Adrenal gland (tissue), 12 donors: Measurements from ENCODE around the gene ALKBH4. TPM values are rescaled to one million over a fixed set of nuclear protein-coding genes. Genes with fewer than 3 reads are reported as not detected.
"Not testable (repeated sequence)": the region's sequence is repeated elsewhere in the genome, so short reads cannot be mapped to it uniquely, and the experiment has no call there.

ENCODE experiments used
- DNase-seq, 7 donors: peaks; one replicate each; pipeline ENCODE4 v3.0.0-alpha.2; 2019 to 2020
- H3K27ac ChIP-seq, 5 donors: fragments of 200-600 bp; sonication (generic) in 4 of 5; 1 replicate in 3 of 5; 2 replicates in 2 of 5; pipeline versions ENCODE4 v1.5.1 to v1.8.0; 2016 to 2020; ENCODE audit warnings: mild to moderate bottlenecking in 1 of 5
- H3K27me3 ChIP-seq: fragments of 200-600 bp; 2 replicates; pipeline ENCODE4 v1.8.0; 2021
- H3K36me3 ChIP-seq, 2 donors: fragments of 200-600 bp; replicated peaks in 1 of 2; 1 replicate in 1 of 2; 2 replicates in 1 of 2; pipeline versions ENCODE4 v1.5.1 to v1.8.0; 2018 to 2022
- H3K4me1 ChIP-seq, 2 donors: fragments of 200-600 bp; replicated peaks in 1 of 2; 1 replicate in 1 of 2; 2 replicates in 1 of 2; pipeline versions ENCODE4 v1.5.1 to v1.8.0; 2018 to 2021
- H3K4me3 ChIP-seq, 4 donors: fragments of 200-600 bp; sonication (generic) in 3 of 4; one replicate each; pipeline ENCODE4 v1.5.1; 2016 to 2018
- H3K9me3 ChIP-seq, 3 donors: fragments of 200-600 bp; sonication (generic) in 1 of 3; replicated peaks in 1 of 3; 1 replicate in 2 of 3; 2 replicates in 1 of 3; pipeline versions ENCODE4 v1.5.1 to v1.8.0; 2016 to 2021
- POLR2A ChIP-seq, 2 donors: fragments of 450-650 bp; IDR thresholded peaks; one replicate each; pipeline ENCODE4 v1.6.1; 2017; ENCODE audit warnings: antibody characterized with exemption in 2 of 2, mild to moderate bottlenecking in 2 of 2, moderate library complexity in 1 of 2
- WGBS, 4 donors: extraction: QIAGEN DNeasy Blood & Tissue Kit in 2 of 4; methylation state at CpG; one replicate each; pipeline versions ENCODE4 v1.1.5 to v1.1.7; 2013 to 2017; 5-methylcytosine and 5-hydroxymethylcytosine counted together
- intact Hi-C, 2 donors: fragments of 100-400 bp; cut with DNase I; formaldehyde crosslinking; loops; one replicate each; pipeline versions ENCODE4 v1.14.1 to v1.15.0; 2022 to 2023
- microRNA-seq, 3 donors: library from miRNA; unstranded; fragments of <30 nt; microRNA quantifications; one replicate each; pipeline ENCODE4, GENCODE V29; 2017 to 2020
- polyA plus RNA-seq, 3 donors: library from polyadenylated mRNA; stranded (reverse); fragments of 200-250 nt in 2 of 3; fragments of 350-450 nt in 1 of 3; fragmentation: Illumina TruSeq in 1 of 3; extraction: RNeasy Lipid Tissue Mini Kit (QIAGEN cat#74804) in 1 of 3; gene quantifications; one replicate each; pipeline ENCODE4 v1.2.3, GENCODE V29; 2013 to 2014
- total RNA-seq, 9 donors: library from RNA; depleted of rRNA in 4 of 9; stranded (reverse); fragments of >200 nt in 4 of 9; fragments of 120-200 nt in 1 of 9; fragmentation: NEBNext Ultra II Directional in 1 of 9; extraction: Animal tissue kit (Norgen Biotek cat#: 25700) in 1 of 9; gene quantifications; one replicate each; pipeline versions ENCODE4 v1.1.0 to v1.2.4, GENCODE V29; 2013 to 2023
- TF ChIP-seq, protein P1 (sequence below), 6 experiments: fragments of 450-650 bp in 4 of 6; fragments of 200-600 bp in 2 of 6; sonication (generic) in 1 of 6; IDR thresholded peaks; 1 replicate in 5 of 6; 2 replicates in 1 of 6; pipeline versions ENCODE4 v1.5.1 to v1.8.0; 2016 to 2021; ENCODE audit warnings: antibody characterized with exemption in 6 of 6, mild to moderate bottlenecking in 2 of 6, moderate library complexity in 1 of 6
- donor health status: healthy with polysubstance abuse.
- donor health status: Bipolar disorder and iron deficiency.
- donor health status: DM: yes; HTN: yes; CAD: no.
- donor health status: DM: no; HTN: no; CAD: no.
- donor health status: DM: no; HTN: no; CAD: no.
- donor health status: DM: yes; HTN: yes; CAD: no.

Gene ALKBH4
- total and polyA plus RNA-seq, 12 donors: 6.0 to 37.4 (median 12.5) TPM

DNA sequence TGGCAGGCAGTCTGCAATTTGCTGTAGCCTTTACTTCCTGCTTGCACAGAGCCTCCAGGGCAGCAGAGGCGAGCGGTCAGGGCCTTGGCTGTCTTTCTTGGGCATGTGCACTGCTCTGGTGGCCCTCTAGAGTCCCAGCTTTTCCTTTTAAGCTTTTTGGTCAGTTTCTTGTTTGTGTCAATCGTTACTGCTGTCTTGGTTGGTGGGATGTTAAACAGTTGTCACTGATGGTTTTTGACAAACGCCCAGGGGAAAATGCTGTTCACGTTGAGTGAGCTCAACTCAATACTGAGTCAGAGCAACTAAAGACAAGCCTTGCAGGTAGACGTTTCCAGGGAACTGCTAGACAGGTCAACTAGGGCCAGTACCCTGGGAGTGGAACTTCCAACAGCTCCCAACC, 54.5 kb downstream of the ALKBH4 start:
- Histone ChIP-seq H3K36me3 (peaks cover 0 to 77% of the 10 kb centered on the region in 2 donors), H3K4me3 (no peak overlapping the region), H3K27ac (no peak overlapping the region), H3K27me3 (no peaks in the 10 kb centered on the region), H3K4me1 (peaks cover 0 to 9% of the 10 kb centered on the region in 2 donors), H3K9me3 (no peaks in the 10 kb centered on the region)
- intact Hi-C loops: loop anchor here in 1 of 2 donors (10.0 kb wide), 1 partner anchor 55 kb away; the partner anchor contains the start of genes ALKBH4 and LRWD1
- DNase-seq: no peak
- WGBS, 4 donors: 64 to 86% (median 77%) methylated on average over 6 of the region's 6 CpGs
- TF ChIP-seq, protein P1, sequence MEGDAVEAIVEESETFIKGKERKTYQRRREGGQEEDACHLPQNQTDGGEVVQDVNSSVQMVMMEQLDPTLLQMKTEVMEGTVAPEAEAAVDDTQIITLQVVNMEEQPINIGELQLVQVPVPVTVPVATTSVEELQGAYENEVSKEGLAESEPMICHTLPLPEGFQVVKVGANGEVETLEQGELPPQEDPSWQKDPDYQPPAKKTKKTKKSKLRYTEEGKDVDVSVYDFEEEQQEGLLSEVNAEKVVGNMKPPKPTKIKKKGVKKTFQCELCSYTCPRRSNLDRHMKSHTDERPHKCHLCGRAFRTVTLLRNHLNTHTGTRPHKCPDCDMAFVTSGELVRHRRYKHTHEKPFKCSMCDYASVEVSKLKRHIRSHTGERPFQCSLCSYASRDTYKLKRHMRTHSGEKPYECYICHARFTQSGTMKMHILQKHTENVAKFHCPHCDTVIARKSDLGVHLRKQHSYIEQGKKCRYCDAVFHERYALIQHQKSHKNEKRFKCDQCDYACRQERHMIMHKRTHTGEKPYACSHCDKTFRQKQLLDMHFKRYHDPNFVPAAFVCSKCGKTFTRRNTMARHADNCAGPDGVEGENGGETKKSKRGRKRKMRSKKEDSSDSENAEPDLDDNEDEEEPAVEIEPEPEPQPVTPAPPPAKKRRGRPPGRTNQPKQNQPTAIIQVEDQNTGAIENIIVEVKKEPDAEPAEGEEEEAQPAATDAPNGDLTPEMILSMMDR (IDR thresholded peaks at IDR 0.05): no peak
- no peak for TF ChIP-seq POLR2A (IDR thresholded peaks at IDR 0.05)

- DNase-seq: no peak
- intact Hi-C loops: no loop called here
- H3K36me3 ChIP-seq: peaks cover 0 to 79% of the 10 kb centered on the region in 2 donors
- H3K4me3 ChIP-seq: no peak overlapping the region
- 87 to 98% (median 91%) methylated on average over 4 of the region's 4 CpGs for WGBS, 4 donors
- no peak for TF ChIP-seq POLR2A (IDR thresholded peaks at IDR 0.05)
- TF ChIP-seq, protein P1 (IDR thresholded peaks at IDR 0.05): no peak
- no peaks in the 10 kb centered on the region for H3K9me3 ChIP-seq
- H3K4me1 ChIP-seq: peaks cover 0 to 9% of the 10 kb centered on the region in 2 donors
- H3K27me3 ChIP-seq: no peaks in the 10 kb centered on the region
- H3K27ac ChIP-seq: no peak overlapping the region
These were observed 55.3 kb downstream of the ALKBH4 start for GRCh38 chr7:102409340-102409739.

GRCh38 chr7:102408530-102408929, 56.1 kb downstream of the ALKBH4 start:
- H3K4me3 ChIP-seq, DNase-seq, intact Hi-C loops, H3K9me3 ChIP-seq, H3K27ac ChIP-seq, H3K27me3 ChIP-seq: not testable (repeated sequence)
- H3K36me3 ChIP-seq: peaks cover 0 to 78% of the 10 kb centered on the region in 2 donors
- peaks cover 2 to 17% of the 10 kb centered on the region in 2 donors for H3K4me1 ChIP-seq
- WGBS, 4 donors: 94 to 99% (median 96%) methylated on average over 6 of the region's 6 CpGs

DNA sequence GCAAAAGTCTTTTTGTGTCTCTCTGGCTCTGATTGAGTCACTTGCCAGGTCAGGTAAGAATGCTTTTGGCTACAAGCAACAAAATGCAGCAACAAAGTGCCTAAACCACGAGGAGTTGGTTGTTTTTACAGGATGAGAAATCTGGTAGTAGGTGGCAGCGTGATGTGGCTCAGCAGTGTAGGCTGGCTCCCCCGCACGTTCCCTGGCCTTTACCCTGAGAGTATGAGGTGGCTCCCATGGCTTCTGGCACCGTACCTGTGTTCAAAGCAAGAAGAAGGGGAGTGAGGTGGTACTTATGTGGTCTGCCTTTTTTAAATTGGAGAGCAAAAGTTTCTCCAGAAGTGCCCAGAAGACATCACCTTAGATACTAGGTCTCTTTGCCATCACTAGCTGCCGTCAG, 56.8 kb downstream of the ALKBH4 start:
- 93 to 97% (median 95%) methylated on average over 5 to 6 of the region's 6 CpGs for WGBS, 4 donors
- no peak for DNase-seq
- Histone ChIP-seq H3K9me3 (no peaks in the 10 kb centered on the region), H3K27me3 (no peaks in the 10 kb centered on the region), H3K4me1 (peaks cover 5 to 17% of the 10 kb centered on the region in 2 donors), H3K27ac (no peak overlapping the region), H3K4me3 (no peak overlapping the region), H3K36me3 (peaks cover 0 to 82% of the 10 kb centered on the region in 2 donors)
- intact Hi-C loops: no loop called here
- TF ChIP-seq, protein P1 (IDR thresholded peaks at IDR 0.05): no peak
- TF ChIP-seq POLR2A (IDR thresholded peaks at IDR 0.05): no peak

Small RNA genes lying within 50 kb of the gene (microRNA-seq; reads per million reads assigned to microRNA genes)
- gene MIR4467 (0.45 to 11.9 (median 0.76) reads per million in 3 donors), gene MIR5090 (5.7 to 8.9 (median 6.0) reads per million in 3 donors)

Other genes starting within 250 kb of the ALKBH4 start
- 10 to 100 TPM in 1 of 9 donors, 1 to 10 TPM in 7, under 1 TPM in 1; 0.55 to 22.8 (median 5.3) TPM for gene SH2B2, start 178.0 kb downstream of the ALKBH4 start, total RNA-seq
- gene SH2B2, start 178.0 kb downstream of the ALKBH4 start, polyA plus RNA-seq: 1 to 10 TPM in 2 of 3 donors, under 1 TPM in 1; 0.90 to 8.4 (median 4.7) TPM
- under 1 TPM in 1 of 9 donors, not detected in 8; 0.11 TPM for gene SPDYE6, start 108.4 kb downstream of the ALKBH4 start, total RNA-seq
- not detected for gene SPDYE6, start 108.4 kb downstream of the ALKBH4 start, polyA plus RNA-seq
- gene PRKRIP1, start 68.5 kb downstream of the ALKBH4 start, total RNA-seq: 10 to 100 TPM; 19.4 to 54.7 (median 30.6) TPM
- 100 to 1,000 TPM in 1 of 3 donors, 10 to 100 TPM in 2; 27.7 to 114 (median 65.9) TPM for gene PRKRIP1, start 68.5 kb downstream of the ALKBH4 start, polyA plus RNA-seq
- 100 to 1,000 TPM in 1 of 9 donors, 10 to 100 TPM in 7, 1 to 10 TPM in 1; 6.9 to 110 (median 41.1) TPM for gene ORAI2, start 31.3 kb downstream of the ALKBH4 start, total RNA-seq
- gene ORAI2, start 31.3 kb downstream of the ALKBH4 start, polyA plus RNA-seq: 10 to 100 TPM in 1 of 3 donors, 1 to 10 TPM in 2; 7.0 to 12.7 (median 7.0) TPM
- 10 to 100 TPM; 13.0 to 48.9 (median 24.9) TPM for gene LRWD1, start 121 bp upstream of the ALKBH4 start, total RNA-seq
- 10 to 100 TPM in 2 of 3 donors, 1 to 10 TPM in 1; 7.3 to 24.5 (median 22.9) TPM for gene LRWD1, start 121 bp upstream of the ALKBH4 start, polyA plus RNA-seq
- gene POLR2J, start 14.1 kb upstream of the ALKBH4 start, total RNA-seq: 10 to 100 TPM; 15.0 to 79.4 (median 54.2) TPM
- 100 to 1,000 TPM in 2 of 3 donors, 10 to 100 TPM in 1; 75.8 to 295 (median 172) TPM for gene POLR2J, start 14.1 kb upstream of the ALKBH4 start, polyA plus RNA-seq
- gene RASA4B, start 52.9 kb upstream of the ALKBH4 start, total RNA-seq: 10 to 100 TPM; 12.1 to 40.5 (median 22.9) TPM
- gene RASA4B, start 52.9 kb upstream of the ALKBH4 start, polyA plus RNA-seq: 100 to 1,000 TPM in 1 of 3 donors, 10 to 100 TPM in 1, 1 to 10 TPM in 1; 1.9 to 150 (median 66.8) TPM
- gene UPK3BL2, start 78.8 kb upstream of the ALKBH4 start, total RNA-seq: 10 to 100 TPM in 1 of 9 donors, 1 to 10 TPM in 6, under 1 TPM in 2; 0.41 to 13.9 (median 5.3) TPM
- 10 to 100 TPM in 2 of 3 donors, 1 to 10 TPM in 1; 2.4 to 62.9 (median 17.8) TPM for gene UPK3BL2, start 78.8 kb upstream of the ALKBH4 start, polyA plus RNA-seq
- gene SPDYE2, start 86.4 kb upstream of the ALKBH4 start, total RNA-seq: under 1 TPM in 2 of 9 donors, not detected in 7; 0.15 to 0.29 TPM
- gene SPDYE2, start 86.4 kb upstream of the ALKBH4 start, polyA plus RNA-seq: under 1 TPM in 1 of 3 donors, not detected in 2; 0.17 TPM
- 10 to 100 TPM in 8 of 9 donors, 1 to 10 TPM in 1; 2.0 to 37.4 (median 18.4) TPM for gene POLR2J3, start 107.7 kb upstream of the ALKBH4 start, total RNA-seq
- 100 to 1,000 TPM in 2 of 3 donors, 10 to 100 TPM in 1; 47.0 to 221 (median 106) TPM for gene POLR2J3, start 107.7 kb upstream of the ALKBH4 start, polyA plus RNA-seq
- gene RASA4, start 151.9 kb upstream of the ALKBH4 start, total RNA-seq: 100 to 1,000 TPM in 1 of 9 donors, 10 to 100 TPM in 8; 18.3 to 118 (median 51.2) TPM
- 100 to 1,000 TPM in 2 of 3 donors, 1 to 10 TPM in 1; 8.3 to 197 (median 115) TPM for gene RASA4, start 151.9 kb upstream of the ALKBH4 start, polyA plus RNA-seq
- 10 to 100 TPM in 7 of 9 donors, 1 to 10 TPM in 2; 3.4 to 27.7 (median 14.1) TPM for gene UPK3BL1, start 177.9 kb upstream of the ALKBH4 start, total RNA-seq
- gene UPK3BL1, start 177.9 kb upstream of the ALKBH4 start, polyA plus RNA-seq: 100 to 1,000 TPM in 2 of 3 donors, 10 to 100 TPM in 1; 11.3 to 137 (median 132) TPM
- gene SPDYE2B, start 185.5 kb upstream of the ALKBH4 start, total RNA-seq: not detected
- gene SPDYE2B, start 185.5 kb upstream of the ALKBH4 start, polyA plus RNA-seq: not detected
- 1 to 10 TPM in 7 of 9 donors, under 1 TPM in 1, not detected in 1; 0.55 to 8.6 (median 3.0) TPM for gene POLR2J2, start 206.8 kb upstream of the ALKBH4 start, total RNA-seq
- gene POLR2J2, start 206.8 kb upstream of the ALKBH4 start, polyA plus RNA-seq: 1 to 10 TPM; 3.9 to 4.1 (median 4.1) TPM